Activated T-cell treated with anti-CD3 and anti-CD28 coated beads, Interleukin-2, amount 50 U/mL, for 1 hour (primary cell): Measurements from ENCODE around the gene TSR1.

Source experiments
- DNase-seq: peaks from one replicate; pipeline ENCODE4 v3.0.0-alpha.2; 2020

Gene TSR1

GRCh38 chr17:2275722-2276121 lies 60.5 kb downstream of the TSR1 start:
- no peak for DNase-seq

- DNase-seq = no peak
Measured at GRCh38 chr17:2274414-2274813, 61.8 kb downstream of the TSR1 start.
